B cell (primary cell): ENCODE measurements around the gene GALNT10. TPM values are rescaled to one million over a fixed set of nuclear protein-coding genes. Genes with fewer than 3 reads are reported as not detected.

Experiments
- ATAC-seq: fragments of 200-7000 bp; cut with Tn5 transposase; one replicate; pipeline ENCODE4 v1.10.0; 2021; ENCODE audit warnings: low read depth, mild to moderate bottlenecking, moderate number of reproducible peaks, moderate library complexity
- CTCF ChIA-PET: fragments of 350-600 bp; sonication (Branson Sonifier 250); formaldehyde crosslinking; loops from one replicate; lab custom pipeline; 2021; ENCODE audit warnings: antibody characterized with exemption, inconsistent platforms; lab: Charles Lee
- POLR2A ChIA-PET: fragments of 350-600 bp; sonication (Branson Sonifier 250); formaldehyde crosslinking; loops from one replicate; lab custom pipeline; 2021; ENCODE audit warnings: antibody characterized with exemption; lab: Charles Lee
- DNase-seq: peaks from one replicate; pipeline ENCODE4 v3.0.0; 2013
- H2AFZ ChIP-seq: 2 replicates; pipeline ENCODE4 v1.6.1; 2012; ENCODE audit warnings: mild to moderate bottlenecking, low read depth, low read length; ENCODE audit not compliant: insufficient read depth, poor library complexity, severe bottlenecking
- H3K27ac ChIP-seq, 2 donors: 1 replicate in 1 of 2; 2 replicates in 1 of 2; pipeline ENCODE4 v1.5.1; 2012 to 2013; ENCODE audit warnings: low read length in 2 of 2, mild to moderate bottlenecking in 2 of 2, moderate library complexity in 1 of 2
- H3K27me3 ChIP-seq, 4 experiments: fragments of 200-600 bp in 1 of 4; sonication (generic) in 1 of 4; replicated peaks in 1 of 4; 1 replicate in 2 of 4; 2 replicates in 2 of 4; pipeline versions ENCODE4 v1.6.1 to v1.7.0; 2013 to 2016; ENCODE audit warnings: low read length in 3 of 4, mild to moderate bottlenecking in 2 of 4, mixed read lengths in 1 of 4, moderate library complexity in 1 of 4; ENCODE audit not compliant: insufficient read depth in 4 of 4, control insufficient read depth in 3 of 4; ENCODE audit errors: control extremely low read depth in 1 of 4
- H3K36me3 ChIP-seq, 2 experiments: replicated peaks in 1 of 2; 1 replicate in 1 of 2; 2 replicates in 1 of 2; pipeline versions ENCODE4 v1.6.1 to v1.7.1; 2013; ENCODE audit warnings: low read length in 1 of 2; ENCODE audit not compliant: insufficient read depth in 2 of 2, control insufficient read depth in 1 of 2; ENCODE audit errors: control extremely low read depth in 1 of 2, extremely low read depth in 1 of 2
- H3K4me1 ChIP-seq, 2 donors: fragments of 200-600 bp in 1 of 2; sonication (generic) in 1 of 2; 1 replicate in 1 of 2; 2 replicates in 1 of 2; pipeline versions ENCODE4 v1.5.1 to v1.6.1; 2013 to 2017; ENCODE audit warnings: low read length in 2 of 2; ENCODE audit not compliant: control insufficient read depth in 2 of 2, insufficient read depth in 2 of 2
- H3K4me2 ChIP-seq: replicated peaks from 2 replicates; pipeline ENCODE3; 2012; ENCODE audit warnings: mild to moderate bottlenecking, low read depth, low read length; ENCODE audit not compliant: poor library complexity, severe bottlenecking
- H3K4me3 ChIP-seq, 5 experiments: fragments of 200-600 bp in 1 of 5; sonication (generic) in 1 of 5; 1 replicate in 3 of 5; 2 replicates in 2 of 5; pipeline versions ENCODE4 v1.5.1 to v1.7.0; 2011 to 2016; ENCODE audit warnings: low read length in 4 of 5, mild to moderate bottlenecking in 4 of 5, low read depth in 2 of 5, control low read depth in 1 of 5, moderate library complexity in 1 of 5; ENCODE audit not compliant: insufficient read depth in 1 of 5; ENCODE audit errors: control extremely low read depth in 1 of 5, extremely low read depth in 1 of 5
- H3K79me2 ChIP-seq: fragments of 200-600 bp; sonication (generic); one replicate; pipeline ENCODE4 v1.6.0; 2016; ENCODE audit warnings: low read length; ENCODE audit not compliant: control insufficient read depth, insufficient read depth
- H3K9ac ChIP-seq: fragments of 200-600 bp; sonication (generic); 2 replicates; pipeline ENCODE4 v1.6.1; 2017; ENCODE audit warnings: mild to moderate bottlenecking, low read length, moderate library complexity
- H3K9me3 ChIP-seq, 3 donors: one replicate each; pipeline versions ENCODE4 v1.6.1 to v1.7.1; 2013; ENCODE audit warnings: low read length in 2 of 3; ENCODE audit not compliant: control insufficient read depth in 2 of 3, insufficient read depth in 1 of 3; ENCODE audit errors: control extremely low read depth in 1 of 3
- H4K20me1 ChIP-seq: 2 replicates; pipeline ENCODE4 v1.6.0; 2012; ENCODE audit warnings: mild to moderate bottlenecking, low read length; ENCODE audit not compliant: insufficient read depth, control insufficient read depth, poor library complexity, severe bottlenecking
- H3K27ac Mint-ChIP-seq: one replicate; pipeline ENCODE4 v1.8.0; 2021; ENCODE audit warnings: mixed read lengths
- H3K27me3 Mint-ChIP-seq: one replicate; pipeline ENCODE4 v1.8.0; 2021; ENCODE audit warnings: mixed read lengths
- H3K4me1 Mint-ChIP-seq: one replicate; pipeline ENCODE4 v1.8.0; 2021; ENCODE audit warnings: mixed read lengths
- H3K4me3 Mint-ChIP-seq: one replicate; pipeline ENCODE4 v1.8.0; 2021; ENCODE audit warnings: mixed read lengths
- H3K9me3 Mint-ChIP-seq: one replicate; pipeline ENCODE4 v1.8.0; 2022; ENCODE audit warnings: mixed read lengths; ENCODE audit not compliant: insufficient read depth
- CTCF ChIP-seq: fragments of 200-600 bp; IDR thresholded peaks from one replicate; pipeline ENCODE4 v1.8.0; 2022; ENCODE audit warnings: antibody characterized with exemption, mild to moderate bottlenecking
- EZH2 ChIP-seq: IDR thresholded peaks from 2 replicates; pipeline ENCODE4 v1.6.1; 2012; ENCODE audit warnings: borderline replicate concordance, low read depth, mild to moderate bottlenecking, moderate library complexity, low read length; ENCODE audit not compliant: insufficient read depth, poor library complexity, severe bottlenecking
- WGBS: methylation state at CpG from one replicate; pipeline ENCODE4 v1.1.5; 2013; ENCODE audit warnings: missing lambda C conversion rate; ENCODE audit not compliant: insufficient coverage; 5-methylcytosine and 5-hydroxymethylcytosine counted together
- intact Hi-C: fragments of 100-400 bp; cut with micrococcal nuclease; formaldehyde crosslinking; loops from one replicate; pipeline ENCODE4 v1.10.0; 2022
- polyA plus RNA-seq: library from polyadenylated mRNA; depleted of rRNA; stranded (reverse); fragments of >200 nt; gene quantifications from 2 replicates; pipeline ENCODE4 v1.2.3, GENCODE V29; 2012
- total RNA-seq, 2 donors: library from RNA; stranded (reverse); fragments of 120-200 nt in 1 of 2; gene quantifications; 1 replicate in 1 of 2; 2 replicates in 1 of 2; pipeline versions ENCODE4 v1.2.3 to v1.2.4, GENCODE V29; 2013 to 2022

Gene GALNT10
- total and polyA plus RNA-seq, 2 donors (not counting 1 experiment from before 2014, with no cell fraction given): 27.7 to 42.8 TPM

GRCh38 chr5:154335065-154335448, 144.5 kb downstream of the GALNT10 start:
- no peaks in the 10 kb centered on the region for H3K9me3 ChIP-seq
- Mint-ChIP-seq H3K4me3 (no peak overlapping the region), H3K27me3 (no peaks in the 10 kb centered on the region), H3K9me3 (no peaks in the 10 kb centered on the region), H3K4me1 (peaks cover 1% of the 10 kb centered on the region), H3K27ac (no peak overlapping the region)
- peaks cover 9 to 76% of the 10 kb centered on the region in 2 experiments for H3K36me3 ChIP-seq
- no peak overlapping the region for H2AFZ ChIP-seq
- H3K27me3 ChIP-seq: no peaks in the 10 kb centered on the region
- DNase-seq: no peak
- ChIA-PET POLR2A (no interaction called here), CTCF (no interaction called here)
- no peak overlapping the region for H3K27ac ChIP-seq
- H3K4me2 ChIP-seq: no peak overlapping the region
- no peaks in the 10 kb centered on the region for H4K20me1 ChIP-seq
- no peak overlapping the region for H3K4me3 ChIP-seq
- no peak overlapping the region for H3K9ac ChIP-seq
- no peaks in the 10 kb centered on the region for H3K79me2 ChIP-seq
- WGBS: 94% methylated on average over 4 of the region's 5 CpGs
- TF ChIP-seq CTCF: no peak
- intact Hi-C loops: no loop called here
- no peaks in the 10 kb centered on the region for H3K4me1 ChIP-seq
- ATAC-seq: no peak

- Histone ChIP-seq H3K9ac (no peak overlapping the region), H3K27ac (no peak overlapping the region), H3K27me3 (no peaks in the 10 kb centered on the region), H3K9me3 (no peaks in the 10 kb centered on the region), H2AFZ (no peak overlapping the region), H3K4me1 (no peaks in the 10 kb centered on the region), H3K4me2 (no peak overlapping the region), H3K36me3 (peaks cover 10 to 34% of the 10 kb centered on the region in 2 experiments), H3K4me3 (no peak overlapping the region), H4K20me1 (no peaks in the 10 kb centered on the region), H3K79me2 (peaks cover 5% of the 10 kb centered on the region)
- Mint-ChIP-seq H3K9me3 (no peaks in the 10 kb centered on the region), H3K4me1 (peaks cover 7% of the 10 kb centered on the region), H3K4me3 (no peak overlapping the region), H3K27ac (no peak overlapping the region), H3K27me3 (no peaks in the 10 kb centered on the region)
- TF ChIP-seq EZH2 (no peak), CTCF (no peak)
- CTCF ChIA-PET: interaction anchor here (1.3 kb wide), 1 partner anchor 63 kb away, joined by 3 read pairs; no protein-coding TSS in a partner anchor
- ATAC-seq (no peak), DNase-seq (no peak)
- intact Hi-C loops: no loop called here
- 96% methylated on average over 4 of the region's 6 CpGs for WGBS
- POLR2A ChIA-PET: no interaction called here
Observed at GRCh38 chr5:154341620-154342019, 151.1 kb downstream of the GALNT10 start.
